Measurements from ENCODE around the gene ASIC5. TPM values are rescaled to one million over a fixed set of nuclear protein-coding genes. Genes with fewer than 3 reads are reported as not detected.
"Not testable (repeated sequence)": the region's sequence is repeated elsewhere in the genome, so short reads cannot be mapped to it uniquely, and the experiment has no call there.

The ASIC5 gene
- total and polyA plus RNA-seq, 7 donors = not detected

GRCh38 chr4:155903453-155903852 lies 37.4 kb upstream of the ASIC5 start, which contains the start of gene TDO2:
Gene TDO2 (plus strand): TSS chr4:155903696. CDS start chr4:155903759, 63 bp downstream.
- no peaks in the 10 kb centered on the region for H3K27me3 ChIP-seq (ENCODE audit: insufficient read depth in 3 of 3, low read length in 2 of 3)
- no peak for TF ChIP-seq CTCF (IDR thresholded peaks at IDR 0.05)
- intact Hi-C loops (cut with DNase I) = no loop called here
- H3K27ac ChIP-seq = no peak within 1 kb of the TSS
- DNase-seq (no peak), ATAC-seq (no peak)
- peaks cover 3% of the 10 kb centered on the region for H3K9me3 ChIP-seq
- no peaks in the 10 kb centered on the region for H3K4me1 ChIP-seq
- no peaks in the 10 kb centered on the region for H3K36me3 ChIP-seq (ENCODE audit: insufficient read depth in 1 of 2, low read depth in 1 of 2)
- H3K4me3 ChIP-seq = no peak within 1 kb of the TSS
- 24 to 42% (median 39%) methylated on average over 1 of the region's 1 CpG for WGBS, 3 donors

- no peaks in the 10 kb centered on the region for H3K36me3 ChIP-seq (ENCODE audit: insufficient read depth in 1 of 2, low read depth in 1 of 2)
- TF ChIP-seq CTCF (IDR thresholded peaks at IDR 0.05) = no peak
- no peak for ATAC-seq
- no peak overlapping the region for H3K4me3 ChIP-seq
- WGBS, 3 donors = 91 to 94% (median 93%) methylated on average over 2 of the region's 2 CpGs
- no peak overlapping the region for H3K27ac ChIP-seq
- no peaks in the 10 kb centered on the region for H3K4me1 ChIP-seq
- DNase-seq = no peak
- intact Hi-C loops (cut with DNase I) = no loop called here
- H3K27me3 ChIP-seq (ENCODE audit: insufficient read depth in 3 of 3, low read length in 2 of 3) = no peaks in the 10 kb centered on the region
- H3K9me3 ChIP-seq = peaks cover 5% of the 10 kb centered on the region
Measured at GRCh38 chr4:155901013-155901412, 34.9 kb upstream of the ASIC5 start.

- Histone ChIP-seq H3K9me3 (peaks cover 5% of the 10 kb centered on the region), H3K4me3 (no peak overlapping the region), H3K4me1 (no peaks in the 10 kb centered on the region), H3K36me3 (ENCODE audit: insufficient read depth in 1 of 2, low read depth in 1 of 2) (no peaks in the 10 kb centered on the region), H3K27me3 (ENCODE audit: insufficient read depth in 3 of 3, low read length in 2 of 3) (no peaks in the 10 kb centered on the region), H3K27ac (no peak overlapping the region)
- 11 to 39% (median 23%) methylated on average over 1 of the region's 1 CpG for WGBS, 3 donors
- TF ChIP-seq CTCF (IDR thresholded peaks at IDR 0.05) = no peak
- no peak for DNase-seq
- no peak for ATAC-seq
- intact Hi-C loops (cut with DNase I) = no loop called here
Measured at GRCh38 chr4:155900381-155900780, 34.3 kb upstream of the ASIC5 start.

GRCh38 chr4:155899891-155900290 lies 33.8 kb upstream of the ASIC5 start:
- WGBS, 3 donors = 6 to 12% (median 7%) methylated on average over 3 of the region's 3 CpGs
- H3K9me3 ChIP-seq = peaks cover 5% of the 10 kb centered on the region
- H3K4me3 ChIP-seq = no peak overlapping the region

GRCh38 chr4:155898371-155898770 lies 32.3 kb upstream of the ASIC5 start:
- H3K27ac ChIP-seq; intact Hi-C loops (cut with DNase I); DNase-seq; H3K36me3 ChIP-seq (ENCODE audit: insufficient read depth in 1 of 2, low read depth in 1 of 2); H3K4me1 ChIP-seq; H3K27me3 ChIP-seq (ENCODE audit: insufficient read depth in 3 of 3, low read length in 2 of 3); H3K4me3 ChIP-seq; ATAC-seq; H3K9me3 ChIP-seq: not testable (repeated sequence)
- WGBS, 3 donors = 82 to 92% (median 88%) methylated on average over 2 of the region's 2 CpGs

More at GRCh38 chr4:155899891-155900290, 33.8 kb upstream of the ASIC5 start:
- ATAC-seq (no peak), DNase-seq (no peak)
- no peak for TF ChIP-seq CTCF (IDR thresholded peaks at IDR 0.05)
- Histone ChIP-seq H3K27ac (no peak overlapping the region), H3K36me3 (ENCODE audit: insufficient read depth in 1 of 2, low read depth in 1 of 2) (no peaks in the 10 kb centered on the region), H3K27me3 (ENCODE audit: insufficient read depth in 3 of 3, low read length in 2 of 3) (no peaks in the 10 kb centered on the region), H3K4me1 (no peaks in the 10 kb centered on the region)
- intact Hi-C loops (cut with DNase I) = no loop called here

Measured in psoas muscle (tissue), 8 donors.